Measurements from ENCODE around the gene KIF4A. TPM values are rescaled to one million over a fixed set of nuclear protein-coding genes. Genes with fewer than 3 reads are reported as not detected.
"Not testable (repeated sequence)": the region's sequence is repeated elsewhere in the genome, so short reads cannot be mapped to it uniquely, and the experiment has no call there.

The KIF4A gene
- total RNA-seq, 1 donor from 2014 or later, result 2.2 TPM

DNA sequence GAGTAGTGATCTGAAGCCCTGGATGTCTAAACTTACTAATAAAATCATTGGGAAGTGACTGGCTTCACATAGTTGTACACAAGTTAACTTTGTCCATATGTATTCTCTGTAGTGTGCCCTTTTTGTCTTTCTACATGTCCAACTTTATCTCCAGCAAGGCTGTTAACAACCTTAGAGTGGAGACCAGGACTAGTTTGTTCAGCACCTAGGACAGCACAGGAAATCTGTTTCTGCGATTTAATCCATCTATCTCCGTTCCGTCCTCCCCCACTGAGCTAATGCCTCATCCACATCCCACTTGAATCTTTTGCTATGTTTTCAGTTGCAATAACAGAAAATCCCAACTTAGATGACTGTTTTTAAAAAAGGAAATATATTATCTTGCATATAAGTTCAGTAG lies 25.1 kb upstream of the KIF4A start:
- no peak for DNase-seq (ENCODE audit: extremely low spot score in 2 of 2)
- Histone ChIP-seq H3K27me3 (no peaks in the 10 kb centered on the region), H3K27ac (no peak overlapping the region), H3K36me3 (no peaks in the 10 kb centered on the region), H3K4me3 (no peak overlapping the region), H3K4me1 (no peaks in the 10 kb centered on the region), H3K9me3 (no peaks in the 10 kb centered on the region)
- intact Hi-C loops (cut with DNase I), result no loop called here
- TF ChIP-seq POLR2AphosphoS5 (IDR thresholded peaks at IDR 0.05; ENCODE audit: insufficient read depth in 1 of 2, low read depth in 1 of 2) (no peak), POLR2A (IDR thresholded peaks at IDR 0.05) (no peak)
- TF ChIP-seq, protein P1, sequence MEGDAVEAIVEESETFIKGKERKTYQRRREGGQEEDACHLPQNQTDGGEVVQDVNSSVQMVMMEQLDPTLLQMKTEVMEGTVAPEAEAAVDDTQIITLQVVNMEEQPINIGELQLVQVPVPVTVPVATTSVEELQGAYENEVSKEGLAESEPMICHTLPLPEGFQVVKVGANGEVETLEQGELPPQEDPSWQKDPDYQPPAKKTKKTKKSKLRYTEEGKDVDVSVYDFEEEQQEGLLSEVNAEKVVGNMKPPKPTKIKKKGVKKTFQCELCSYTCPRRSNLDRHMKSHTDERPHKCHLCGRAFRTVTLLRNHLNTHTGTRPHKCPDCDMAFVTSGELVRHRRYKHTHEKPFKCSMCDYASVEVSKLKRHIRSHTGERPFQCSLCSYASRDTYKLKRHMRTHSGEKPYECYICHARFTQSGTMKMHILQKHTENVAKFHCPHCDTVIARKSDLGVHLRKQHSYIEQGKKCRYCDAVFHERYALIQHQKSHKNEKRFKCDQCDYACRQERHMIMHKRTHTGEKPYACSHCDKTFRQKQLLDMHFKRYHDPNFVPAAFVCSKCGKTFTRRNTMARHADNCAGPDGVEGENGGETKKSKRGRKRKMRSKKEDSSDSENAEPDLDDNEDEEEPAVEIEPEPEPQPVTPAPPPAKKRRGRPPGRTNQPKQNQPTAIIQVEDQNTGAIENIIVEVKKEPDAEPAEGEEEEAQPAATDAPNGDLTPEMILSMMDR (IDR thresholded peaks at IDR 0.05), result no peak

DNA sequence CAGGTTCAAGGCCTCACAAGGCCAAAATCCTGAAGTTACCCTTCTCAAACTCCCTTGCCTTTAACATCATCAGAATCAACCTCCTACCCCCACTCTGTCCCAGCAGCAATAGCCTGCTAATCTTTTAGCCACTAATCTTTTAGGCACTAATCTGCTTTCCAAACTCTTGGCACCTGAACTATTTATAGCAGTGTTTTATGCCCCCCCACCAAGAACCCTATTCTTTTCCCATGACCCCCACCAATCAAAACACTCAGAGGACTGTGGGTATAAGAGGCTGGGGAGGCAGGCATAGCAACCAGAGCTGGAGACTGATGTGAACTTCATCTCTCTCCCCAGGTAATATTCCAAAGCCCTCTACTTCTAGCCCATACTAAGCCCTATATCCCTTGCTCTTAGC lies 21.9 kb upstream of the KIF4A start, which contains the start of gene ARR3:
Gene ARR3, plus strand, starts transcription at position 301 of the 400 bp plus-strand sequence. CDS start 1,052 bp downstream, outside the sequence.
- H3K27me3 ChIP-seq, result no peaks in the 10 kb centered on the region
- intact Hi-C loops (cut with DNase I), result no loop called here
- TF ChIP-seq POLR2AphosphoS5 (IDR thresholded peaks at IDR 0.05; ENCODE audit: insufficient read depth in 1 of 2, low read depth in 1 of 2) (no peak), POLR2A (IDR thresholded peaks at IDR 0.05) (no peak)
- TF ChIP-seq, protein P1 (IDR thresholded peaks at IDR 0.05), result no peak
- no peaks in the 10 kb centered on the region for H3K4me1 ChIP-seq
- no peak for DNase-seq (ENCODE audit: extremely low spot score in 2 of 2)
- no peaks in the 10 kb centered on the region for H3K9me3 ChIP-seq
- H3K4me3 ChIP-seq, result no peak within 1 kb of the TSS
- H3K27ac ChIP-seq, result no peak within 1 kb of the TSS
- H3K36me3 ChIP-seq, result no peaks in the 10 kb centered on the region

- DNase-seq (ENCODE audit: extremely low spot score in 2 of 2); H3K36me3 ChIP-seq; H3K27ac ChIP-seq; intact Hi-C loops (cut with DNase I); H3K4me1 ChIP-seq; H3K27me3 ChIP-seq; H3K4me3 ChIP-seq; H3K9me3 ChIP-seq: not testable (repeated sequence)
Observed at GRCh38 chrX:70274029-70274428, 15.9 kb upstream of the KIF4A start.

DNA sequence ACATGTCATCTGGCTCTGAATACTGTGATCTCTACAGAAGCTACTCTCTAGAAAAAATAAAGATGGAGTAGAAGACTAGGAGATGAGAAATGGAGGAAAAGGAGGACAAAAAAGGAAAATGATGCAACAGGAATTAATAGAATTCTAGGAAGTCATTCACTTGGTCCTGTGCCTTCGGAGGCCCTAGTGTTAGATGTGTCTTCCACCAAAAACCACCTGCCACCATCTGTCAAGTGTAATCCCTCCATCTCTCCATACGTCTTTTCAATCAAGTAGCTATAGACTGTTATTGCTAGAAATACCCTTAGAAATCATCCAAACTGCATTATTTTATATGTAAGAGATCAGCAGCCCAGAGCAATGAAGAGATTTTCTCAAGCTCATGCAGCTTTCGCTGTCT lies 10.8 kb upstream of the KIF4A start:
- intact Hi-C loops (cut with DNase I), result no loop called here

GRCh38 chrX:70280573-70280972 lies 9.3 kb upstream of the KIF4A start:
- H3K9me3 ChIP-seq, result no peaks in the 10 kb centered on the region

More for the DNA sequence above, 10.8 kb upstream of the KIF4A start:
- no peaks in the 10 kb centered on the region for H3K27me3 ChIP-seq
- H3K36me3 ChIP-seq, result no peaks in the 10 kb centered on the region
- no peak for DNase-seq (ENCODE audit: extremely low spot score in 2 of 2)
- H3K27ac ChIP-seq, result no peak overlapping the region
- no peaks in the 10 kb centered on the region for H3K9me3 ChIP-seq
- TF ChIP-seq POLR2A (IDR thresholded peaks at IDR 0.05) (no peak), POLR2AphosphoS5 (IDR thresholded peaks at IDR 0.05; ENCODE audit: insufficient read depth in 1 of 2, low read depth in 1 of 2) (no peak)
- TF ChIP-seq, protein P1 (IDR thresholded peaks at IDR 0.05), result no peak
- H3K4me3 ChIP-seq, result no peak overlapping the region
- no peaks in the 10 kb centered on the region for H3K4me1 ChIP-seq

More at GRCh38 chrX:70280573-70280972, 9.3 kb upstream of the KIF4A start:
- intact Hi-C loops (cut with DNase I), result no loop called here
- H3K27me3 ChIP-seq, result no peaks in the 10 kb centered on the region
- no peak overlapping the region for H3K4me3 ChIP-seq
- peaks cover 0 to under 1% of the 10 kb centered on the region in 2 donors for H3K36me3 ChIP-seq
- no peak overlapping the region for H3K27ac ChIP-seq
- no peak for TF ChIP-seq POLR2A (IDR thresholded peaks at IDR 0.05)
- TF ChIP-seq POLR2AphosphoS5 (IDR thresholded peaks at IDR 0.05; ENCODE audit: insufficient read depth in 1 of 2, low read depth in 1 of 2), result no peak
- TF ChIP-seq, protein P1 (IDR thresholded peaks at IDR 0.05), result no peak
- no peak for DNase-seq (ENCODE audit: extremely low spot score in 2 of 2)
- H3K4me1 ChIP-seq, result no peaks in the 10 kb centered on the region

Measured in vagina (tissue), 2 donors.